T-helper 1 cell (primary cell): ENCODE results near the gene IL17RB.

Experiments used
- DNase-seq, 5 donors: peaks; one replicate each; pipeline ENCODE4 v3.0.0-alpha.2; 2012 to 2020

IL17RB gene

DNA sequence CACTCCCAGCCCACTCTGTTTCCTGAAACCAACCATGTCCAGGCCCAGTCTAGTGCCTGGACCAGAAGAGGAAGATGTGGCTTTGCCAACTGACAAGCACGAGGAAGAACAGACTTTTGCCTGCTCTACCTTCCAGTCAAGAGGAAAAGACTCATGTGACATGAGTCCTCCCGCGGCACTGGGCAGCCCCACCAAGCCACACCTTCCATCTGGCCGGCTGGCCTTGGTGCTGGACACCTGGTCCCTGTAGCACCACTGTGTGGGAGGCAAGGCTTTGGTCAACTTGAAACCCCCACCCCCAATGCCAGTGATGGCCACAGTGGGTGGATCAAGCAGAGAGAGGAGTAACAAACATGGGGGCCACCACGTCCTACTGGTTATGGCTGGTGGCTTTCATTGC, 12.7 kb upstream of the IL17RB start:
- DNase-seq, result no peak

DNA sequence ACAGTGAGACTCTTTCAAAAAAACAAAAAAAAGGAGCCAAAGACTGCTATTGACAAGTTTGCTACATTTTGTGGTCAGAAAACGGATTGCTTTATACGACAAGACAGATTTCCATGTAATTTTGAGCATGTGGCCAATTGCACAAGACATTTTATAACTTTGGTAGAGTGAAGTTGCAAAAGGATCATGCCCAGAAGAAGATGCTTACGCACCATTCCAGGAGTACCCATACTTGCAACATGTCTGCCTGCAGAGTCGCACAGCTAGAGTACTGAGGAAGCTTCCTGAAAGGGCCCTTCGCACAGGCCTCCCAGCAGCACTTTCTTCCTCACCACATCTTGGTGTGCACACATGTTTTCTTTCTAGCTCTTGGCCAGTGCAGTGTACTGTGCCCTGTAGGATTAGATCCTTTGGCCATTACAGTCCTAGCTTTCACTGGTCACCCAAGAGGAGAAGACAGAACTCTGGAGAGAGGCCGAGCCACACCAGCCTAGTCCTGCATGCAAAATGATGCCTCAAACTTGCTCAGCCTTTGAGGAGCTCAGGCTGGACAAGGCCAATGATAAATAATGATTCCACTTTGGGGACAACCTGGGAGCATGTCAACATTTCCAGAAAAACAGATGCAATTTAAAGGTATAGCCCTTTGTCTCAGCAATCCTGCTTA, 11.8 kb upstream of the IL17RB start:
- DNase-seq, result no peak

DNA sequence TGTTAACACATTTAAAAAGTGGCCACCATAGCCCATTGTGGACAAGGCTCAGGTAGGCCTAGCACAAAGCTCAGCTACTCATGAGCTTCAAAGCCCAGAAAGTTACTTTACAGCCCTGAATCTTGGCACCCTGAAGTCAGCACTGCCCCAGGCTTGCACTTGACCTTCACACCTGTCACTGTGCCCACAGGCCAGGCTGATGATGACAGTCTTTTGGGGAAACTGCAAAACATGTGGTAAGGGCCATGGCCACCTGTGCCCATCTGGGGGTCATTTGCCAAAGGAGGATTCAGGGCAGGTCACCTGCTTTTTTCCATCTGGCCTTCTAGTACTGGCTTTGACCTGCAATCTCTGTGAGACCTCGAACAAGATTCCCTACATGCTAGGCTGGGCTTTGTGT, 11.1 kb upstream of the IL17RB start:
- no peak for DNase-seq

DNA sequence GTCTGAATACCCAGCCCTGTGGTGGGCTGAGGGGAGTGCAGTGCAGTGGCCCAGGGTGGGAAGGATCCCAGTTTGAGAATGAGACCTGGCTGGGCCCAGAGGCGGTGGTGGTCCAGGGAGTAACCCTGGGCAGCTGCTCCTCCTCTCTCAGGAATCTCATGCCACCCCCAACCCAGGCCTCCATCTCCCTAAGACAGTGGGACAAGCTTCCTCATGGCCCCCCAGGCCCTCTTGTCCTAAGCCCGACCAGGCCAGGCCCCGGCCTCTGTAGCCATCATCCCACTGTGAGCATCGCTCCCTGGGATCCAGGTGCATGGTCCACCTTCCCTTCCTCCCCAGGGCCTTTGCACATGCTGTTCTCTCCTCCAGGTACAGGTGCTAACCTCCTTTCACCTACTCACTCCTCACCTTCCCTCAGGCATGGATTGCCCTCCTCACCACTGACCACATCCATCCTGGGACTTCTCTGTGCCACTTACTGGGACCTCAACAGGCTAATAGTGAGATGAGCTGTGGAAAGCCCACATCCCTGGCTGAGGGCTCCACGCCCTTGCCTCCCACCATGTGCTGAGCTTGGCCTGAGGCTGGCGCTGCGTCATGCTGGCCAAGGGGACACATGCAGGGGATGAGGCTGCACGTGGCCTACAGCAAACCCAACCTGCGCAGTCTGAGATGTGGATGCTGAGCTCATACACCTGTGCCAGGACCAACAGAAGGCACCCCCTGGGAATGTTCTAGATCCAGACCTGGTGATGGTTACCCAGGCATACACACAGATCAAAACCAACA, 10.1 kb upstream of the IL17RB start:
- DNase-seq, result no peak

DNA sequence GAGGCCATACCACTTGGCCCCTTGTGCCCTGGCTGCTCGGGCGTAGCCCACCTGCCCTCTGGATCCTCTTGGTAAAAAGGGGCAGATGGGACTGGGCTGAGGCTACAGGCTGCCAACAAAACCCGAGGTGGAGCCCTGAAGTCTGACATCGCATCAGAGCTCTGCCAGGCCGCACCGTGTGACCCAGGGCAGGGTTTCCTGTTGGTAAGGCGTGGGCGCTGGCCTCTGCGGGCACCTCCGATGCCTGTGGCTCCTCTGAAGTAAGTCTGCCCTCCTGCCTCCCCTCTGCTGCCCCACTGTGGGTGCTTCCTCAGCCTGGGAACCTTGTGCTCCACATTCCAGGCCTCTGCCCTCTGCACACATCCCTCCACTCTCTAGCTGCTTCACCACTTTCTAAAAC, 9.0 kb upstream of the IL17RB start:
- DNase-seq, result no peak

DNA sequence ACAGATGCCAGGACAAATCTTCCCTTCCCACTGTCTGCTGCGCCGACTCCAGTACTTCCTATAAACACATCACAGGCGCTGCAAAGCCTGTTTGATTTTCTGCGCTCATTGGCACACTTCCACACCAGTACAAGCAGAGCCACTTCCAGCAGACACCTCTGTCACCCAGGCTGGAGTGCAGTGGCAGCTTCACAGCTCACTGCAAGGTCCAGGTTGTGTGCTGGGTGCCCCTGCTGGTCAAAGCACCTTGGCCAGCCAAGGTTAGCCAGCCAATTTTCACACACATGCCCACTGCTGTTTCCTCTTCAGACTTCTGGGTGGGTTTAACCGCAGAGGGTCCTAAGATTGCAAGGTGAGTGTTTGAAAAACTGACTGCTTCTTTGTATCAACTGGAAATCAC, 5.1 kb upstream of the IL17RB start:
- DNase-seq, result no peak

DNA sequence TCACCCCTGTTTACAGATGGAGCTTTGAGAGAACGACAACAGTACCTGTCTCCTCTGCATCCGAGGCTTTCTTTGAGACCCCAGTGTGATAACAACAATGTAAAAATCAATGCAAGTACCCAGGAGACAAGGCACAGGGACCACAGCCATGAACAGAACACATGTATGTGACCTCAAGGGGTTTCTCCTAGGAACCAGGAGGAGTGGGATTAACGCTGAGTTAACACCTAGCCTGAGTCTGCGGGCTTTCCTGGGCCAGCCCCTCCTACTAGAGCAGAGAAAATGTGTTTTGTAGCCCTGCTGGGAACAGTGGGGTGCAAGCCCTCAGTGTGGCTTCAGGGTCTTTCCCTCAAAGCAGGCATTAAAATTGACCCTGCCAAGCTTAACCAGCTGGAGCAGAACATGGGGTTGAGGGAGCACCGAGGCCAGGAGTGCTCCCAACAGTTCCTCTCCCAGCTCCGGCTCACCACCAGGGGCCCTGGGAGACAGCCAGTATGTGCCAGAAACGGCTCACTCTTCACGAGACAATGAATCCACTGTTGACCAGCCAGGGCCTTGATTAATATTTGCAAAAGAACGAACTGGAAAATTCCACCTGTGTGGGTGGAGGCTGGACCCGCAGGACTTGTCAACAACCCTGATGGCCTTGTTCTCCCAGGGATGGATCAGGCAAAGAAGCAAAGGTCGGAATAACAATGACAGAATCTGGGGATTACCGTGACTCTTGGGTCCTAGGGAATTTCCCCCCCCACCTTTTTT, 3.8 kb upstream of the IL17RB start:
- DNase-seq, result no peak

DNA sequence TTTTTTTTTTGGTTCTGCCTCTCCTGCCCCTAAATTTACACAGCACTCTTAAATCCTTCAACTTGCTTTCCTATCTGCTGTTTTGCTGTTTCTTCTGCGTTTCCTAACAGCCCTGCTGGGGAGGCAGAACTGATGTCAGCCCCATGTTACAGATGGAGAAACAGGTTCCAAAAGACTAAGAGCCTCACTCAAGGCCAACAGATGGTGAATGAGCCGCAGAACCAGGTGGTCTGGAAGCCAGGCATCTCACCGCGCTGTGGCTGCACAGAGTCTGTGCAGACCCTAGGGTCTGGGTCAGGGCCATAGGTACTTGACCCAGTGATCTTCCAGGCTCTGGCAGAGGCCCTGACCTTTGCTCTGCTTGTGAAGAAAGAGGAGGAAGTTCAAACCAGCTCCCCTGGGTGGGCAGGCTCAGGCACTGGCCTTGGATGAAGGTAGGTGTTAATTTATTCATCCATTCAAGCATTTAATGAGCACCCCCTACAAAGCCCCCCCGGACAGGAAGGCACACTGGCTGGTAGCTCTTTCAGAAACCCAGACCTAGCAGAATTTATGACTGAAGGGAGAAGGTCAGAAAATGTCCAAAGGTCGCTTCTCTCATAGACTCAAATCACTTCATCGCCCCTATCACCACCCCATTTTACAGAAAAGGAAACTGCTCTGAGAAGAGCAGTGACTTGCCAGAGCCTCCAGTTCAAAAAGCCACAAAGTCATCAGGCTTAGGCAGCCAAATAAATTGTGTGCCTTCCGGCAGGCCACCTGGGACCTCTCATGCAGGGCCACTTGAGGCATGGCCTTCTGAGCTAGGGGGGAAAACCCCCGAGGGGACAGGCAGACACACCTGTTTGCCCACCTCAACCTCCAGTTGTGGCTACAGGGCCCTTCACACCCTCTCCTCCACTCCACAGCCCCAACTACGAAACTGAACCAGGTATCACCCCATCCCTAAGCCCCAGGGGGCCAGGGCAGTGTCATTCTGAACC, 2.9 kb upstream of the IL17RB start:
- DNase-seq, result no peak

DNA sequence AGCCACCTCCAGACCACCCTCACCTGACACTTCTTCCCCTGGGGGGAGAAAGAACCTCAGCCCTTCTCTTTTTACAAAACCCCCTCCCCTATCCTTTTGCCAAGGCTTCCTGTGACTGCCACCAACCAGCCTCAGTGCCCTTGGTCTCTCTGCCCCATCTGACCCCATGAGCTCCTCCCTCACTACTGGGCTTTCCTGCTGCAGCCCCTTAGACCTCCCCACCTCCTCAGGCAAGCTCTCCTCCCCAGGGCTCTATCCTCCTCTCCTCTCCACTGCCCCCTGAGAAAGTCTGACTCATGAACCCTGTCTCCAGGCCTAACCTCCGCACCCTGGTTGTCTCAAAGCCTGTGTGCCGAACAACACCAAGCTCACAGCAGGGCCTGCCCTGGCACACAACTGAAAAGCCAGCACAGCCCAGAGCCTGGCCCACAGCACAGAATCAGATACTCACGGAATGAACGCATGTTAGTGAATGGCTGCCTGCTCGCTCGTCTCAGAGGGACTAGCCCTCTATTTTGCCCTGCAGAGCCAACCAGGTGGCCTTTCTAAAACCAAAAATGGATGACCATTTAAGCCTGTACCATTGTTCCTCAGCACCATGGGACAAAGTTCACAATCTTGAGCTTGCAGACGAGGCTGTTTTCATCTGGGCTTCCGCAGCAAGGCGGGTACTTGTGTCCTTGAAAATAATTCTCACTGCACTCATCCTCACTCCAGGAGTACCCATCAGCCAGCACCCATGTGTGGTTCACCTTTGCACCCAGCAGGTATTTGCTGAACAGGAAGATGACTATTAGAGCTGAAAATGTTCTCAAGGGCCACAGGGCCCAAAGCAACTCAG, 1.9 kb upstream of the IL17RB start:
- no peak for DNase-seq

DNA sequence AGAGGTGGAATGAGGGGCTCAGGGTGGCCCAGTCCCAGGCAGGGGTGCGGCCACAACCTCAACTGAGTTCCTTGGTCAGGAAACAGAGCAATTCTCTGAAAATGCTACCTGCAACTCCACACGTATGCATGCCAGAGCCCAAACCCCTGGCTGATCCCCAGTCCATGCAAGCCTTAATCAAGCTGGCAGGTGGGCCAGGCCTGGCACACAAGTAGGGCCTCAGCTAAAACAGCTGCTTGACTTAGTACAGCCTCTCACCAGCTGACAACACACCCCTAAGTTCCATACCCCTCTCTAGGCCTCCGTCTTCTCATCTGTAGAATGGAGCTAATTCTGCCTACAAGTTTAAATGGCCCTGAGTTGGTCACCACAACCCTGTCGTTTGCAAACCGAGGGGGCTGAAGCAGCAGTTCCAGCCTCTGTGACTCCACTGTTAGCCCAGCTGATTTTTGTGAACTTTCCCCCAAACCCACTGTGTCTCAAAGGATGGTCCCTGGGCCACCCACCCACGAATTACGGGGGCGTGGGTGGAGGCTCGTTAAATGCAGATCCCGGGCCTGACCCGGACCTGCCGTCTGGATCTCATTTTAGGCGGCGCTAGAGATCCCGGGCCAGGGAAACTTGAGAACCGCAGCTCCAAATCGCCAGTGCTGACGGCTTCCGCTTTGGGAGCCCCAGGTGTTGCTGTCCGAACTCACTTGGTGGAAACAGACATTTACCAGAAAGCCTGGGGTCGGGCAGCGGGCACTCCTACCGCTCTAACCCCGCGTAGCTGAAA, 1.1 kb upstream of the IL17RB start:
- DNase-seq, result no peak

DNA sequence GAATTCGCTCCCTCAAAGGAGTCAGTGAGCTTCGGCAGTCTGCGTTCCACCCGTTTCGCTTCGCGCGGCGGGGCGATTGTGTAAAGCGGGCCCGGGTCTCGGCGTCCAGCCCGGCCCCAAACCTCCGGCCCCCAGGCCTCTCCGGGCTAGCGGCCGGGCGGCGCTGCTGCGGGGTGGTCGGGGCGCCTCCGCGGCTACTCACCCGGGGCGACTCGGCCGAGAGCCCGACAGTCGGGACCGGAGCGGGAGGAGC, 561 bp upstream of the IL17RB start:
- no peak for DNase-seq

DNA sequence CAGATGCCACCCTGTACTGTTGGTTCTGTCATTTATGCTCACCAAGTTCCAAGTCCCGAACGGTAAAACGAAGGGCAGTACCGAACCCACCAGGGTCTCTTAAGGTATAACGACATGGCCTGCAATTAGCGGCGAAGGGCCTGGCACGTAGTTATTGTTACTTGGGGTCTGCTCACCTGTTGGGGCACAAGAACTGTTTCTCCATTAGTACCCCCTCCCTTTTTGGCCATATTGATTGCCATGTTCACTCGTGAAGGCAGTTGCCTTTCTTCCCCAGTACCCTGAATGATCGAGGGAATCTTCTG, 435 bp downstream of the IL17RB start:
- no peak for DNase-seq

DNA sequence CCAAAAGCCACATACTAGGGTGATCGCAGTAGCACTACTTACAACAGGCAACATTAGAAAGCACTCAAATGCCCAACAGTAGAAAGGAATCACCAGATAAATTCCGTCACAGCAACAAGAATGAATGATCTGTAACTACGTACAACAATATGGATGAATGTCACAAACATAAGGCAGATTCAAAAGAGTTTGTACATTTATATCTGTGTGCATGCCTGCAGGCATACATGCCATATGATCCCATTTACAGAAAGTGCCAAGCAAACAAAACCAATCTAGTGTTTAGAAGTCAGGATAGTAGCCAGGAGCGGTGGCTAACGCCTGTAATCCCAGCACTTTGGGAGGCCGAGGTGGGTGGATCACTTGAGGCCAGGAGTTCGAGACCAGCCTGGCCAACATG, 3.5 kb downstream of the IL17RB start:
- DNase-seq, result no peak

DNA sequence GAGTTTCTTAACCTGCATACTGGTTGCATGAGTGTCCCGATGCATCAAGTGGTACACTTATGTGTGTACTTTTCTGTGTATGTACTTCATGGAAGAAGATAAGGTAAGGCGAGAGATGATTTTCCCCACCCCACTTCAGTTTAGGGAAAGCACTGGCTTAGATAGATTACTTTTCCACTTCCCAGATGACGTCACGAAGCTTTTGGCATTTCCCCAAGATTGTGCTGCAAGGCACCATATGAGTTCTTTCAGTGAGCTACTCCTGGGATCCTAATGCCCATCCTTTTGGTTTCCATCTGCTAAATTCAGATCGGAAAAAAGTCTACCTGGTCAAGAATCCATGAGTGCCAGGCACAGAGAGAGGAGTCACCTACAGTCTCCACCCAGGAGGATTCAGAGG, 4.5 kb downstream of the IL17RB start:
- DNase-seq, result no peak

DNA sequence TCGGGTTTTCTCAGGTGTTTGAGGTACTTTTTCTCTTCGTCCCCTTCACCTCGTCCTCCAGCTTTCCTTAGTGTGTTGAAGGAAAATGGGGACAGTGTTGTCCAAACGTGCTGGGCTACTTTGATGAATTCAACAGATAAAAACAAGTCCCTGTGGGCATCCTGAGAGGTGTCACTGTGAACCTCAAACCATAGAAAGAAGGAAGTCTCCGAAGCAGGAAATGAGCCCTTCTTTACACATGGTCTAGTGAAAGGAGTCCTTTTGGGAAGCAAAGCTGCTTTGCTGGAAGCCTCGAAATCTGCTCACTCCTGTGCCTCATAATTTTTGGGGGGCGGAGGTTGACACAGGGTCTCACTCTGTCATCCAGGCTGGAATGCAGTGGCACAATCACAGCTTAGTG, 10.6 kb downstream of the IL17RB start:
- DNase-seq, result no peak

DNA sequence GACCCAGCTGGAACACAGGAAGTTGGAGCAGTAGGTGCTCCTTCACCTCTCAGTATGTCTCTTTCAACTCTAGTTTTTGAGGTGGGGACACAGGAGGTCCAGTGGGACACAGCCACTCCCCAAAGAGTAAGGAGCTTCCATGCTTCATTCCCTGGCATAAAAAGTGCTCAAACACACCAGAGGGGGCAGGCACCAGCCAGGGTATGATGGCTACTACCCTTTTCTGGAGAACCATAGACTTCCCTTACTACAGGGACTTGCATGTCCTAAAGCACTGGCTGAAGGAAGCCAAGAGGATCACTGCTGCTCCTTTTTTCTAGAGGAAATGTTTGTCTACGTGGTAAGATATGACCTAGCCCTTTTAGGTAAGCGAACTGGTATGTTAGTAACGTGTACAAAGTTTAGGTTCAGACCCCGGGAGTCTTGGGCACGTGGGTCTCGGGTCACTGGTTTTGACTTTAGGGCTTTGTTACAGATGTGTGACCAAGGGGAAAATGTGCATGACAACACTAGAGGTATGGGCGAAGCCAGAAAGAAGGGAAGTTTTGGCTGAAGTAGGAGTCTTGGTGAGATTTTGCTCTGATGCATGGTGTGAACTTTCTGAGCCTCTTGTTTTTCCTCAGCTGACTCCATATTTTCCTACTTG, 11.9 kb downstream of the IL17RB start:
- no peak for DNase-seq

DNA sequence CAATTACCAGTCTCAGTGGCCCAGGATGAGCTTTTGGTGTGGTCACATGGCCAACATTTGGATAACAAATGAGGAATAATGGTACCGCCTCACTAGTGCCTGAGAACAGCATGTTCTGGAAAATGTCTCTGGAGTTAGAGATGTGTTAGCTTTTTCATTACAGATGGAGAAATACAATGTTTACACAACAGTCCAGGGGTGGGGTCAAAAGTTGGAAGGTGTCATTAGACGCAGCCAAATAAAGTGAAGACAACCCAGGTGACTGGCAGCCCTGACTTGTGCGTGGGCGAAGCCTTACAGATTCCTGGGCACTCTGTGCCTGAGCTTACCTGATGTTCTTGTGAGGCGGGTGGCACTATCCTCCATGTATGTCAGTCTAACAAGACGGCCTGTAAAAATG, 12.8 kb downstream of the IL17RB start:
- no peak for DNase-seq

DNA sequence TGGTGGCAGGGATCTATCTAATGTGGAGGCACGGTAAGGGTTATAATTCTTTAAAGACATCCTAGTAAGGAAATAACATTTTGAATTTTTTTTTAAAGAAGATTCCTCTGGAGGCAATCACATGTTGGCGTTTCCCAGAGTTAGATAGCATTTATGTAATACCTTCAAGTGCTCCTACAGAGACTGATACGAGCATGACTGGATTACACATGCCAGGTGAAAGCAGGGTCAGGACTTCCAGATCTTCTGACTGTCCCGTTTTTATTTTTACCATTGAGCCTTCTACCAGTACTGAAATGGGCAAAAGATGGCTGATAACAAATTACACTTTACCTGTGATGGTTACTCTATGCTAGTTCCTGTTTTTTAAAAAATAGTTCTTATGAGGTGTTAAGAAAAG, 13.8 kb downstream of the IL17RB start:
- no peak for DNase-seq

DNA sequence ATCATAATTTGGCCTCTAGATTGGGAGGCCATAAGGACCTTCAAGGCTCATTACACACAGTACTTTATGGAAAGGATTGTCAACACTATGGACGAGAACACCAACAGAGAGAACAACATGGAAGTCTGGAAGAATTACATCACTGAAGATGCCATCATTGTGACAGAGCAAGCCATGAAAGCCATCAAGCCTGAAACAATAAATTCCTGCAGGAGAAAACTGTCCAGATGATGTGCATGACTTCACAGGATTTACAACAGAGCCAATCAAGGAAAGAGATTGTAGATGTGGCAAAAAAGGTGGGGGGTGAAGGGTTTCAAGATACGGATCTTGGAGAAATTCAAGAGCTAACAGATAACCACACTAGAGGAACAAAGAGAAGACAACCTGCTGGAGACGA, 15.9 kb downstream of the IL17RB start:
- no peak for DNase-seq

DNA sequence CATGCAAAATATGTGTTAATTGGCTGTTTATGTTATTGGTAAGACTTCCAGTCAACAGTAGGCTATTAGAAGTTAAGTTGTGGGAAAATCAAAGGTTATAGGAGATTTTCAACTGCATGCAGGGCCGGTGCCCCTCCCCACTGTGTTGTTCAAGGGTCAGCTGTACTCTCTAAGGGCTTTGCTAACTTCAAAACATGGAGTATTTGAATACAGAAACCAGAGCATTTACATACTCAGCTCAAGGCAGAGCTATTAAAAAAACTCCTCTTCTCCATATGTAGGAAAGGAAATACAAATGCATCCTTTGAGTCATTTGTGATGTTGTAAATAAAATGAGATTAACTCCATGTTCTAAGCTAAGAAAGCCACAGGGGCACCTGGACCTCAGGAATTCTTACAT, 16.8 kb downstream of the IL17RB start:
- DNase-seq, result no peak
